Spleen (tissue), 11 donors: Measurements from ENCODE around the gene NFYC. TPM values are rescaled to one million over a fixed set of nuclear protein-coding genes. Genes with fewer than 3 reads are reported as not detected.

Source experiments
- DNase-seq: peaks from one replicate; pipeline ENCODE4 v3.0.0-alpha.2; 2020
- H3K27ac ChIP-seq, 8 donors: fragments of 200-600 bp; sonication (generic) in 7 of 8; 1 replicate in 4 of 8; 2 replicates in 4 of 8; pipeline versions ENCODE4 v1.5.0 to v1.8.0; 2016 to 2021; ENCODE audit warnings: inconsistent platforms in 4 of 8, mild to moderate bottlenecking in 4 of 8, moderate library complexity in 1 of 8
- H3K27me3 ChIP-seq, 7 donors: fragments of 200-600 bp; sonication (generic) in 6 of 7; replicated peaks in 1 of 7; 1 replicate in 4 of 7; 2 replicates in 3 of 7; pipeline versions ENCODE4 v1.5.0 to v1.8.0; 2016 to 2021; ENCODE audit warnings: inconsistent platforms in 3 of 7, mild to moderate bottlenecking in 1 of 7
- H3K36me3 ChIP-seq, 6 donors: fragments of 200-600 bp; sonication (generic) in 5 of 6; 1 replicate in 4 of 6; 2 replicates in 2 of 6; pipeline versions ENCODE4 v1.5.0 to v1.8.0; 2016 to 2021; ENCODE audit warnings: inconsistent platforms in 2 of 6
- H3K4me1 ChIP-seq, 6 donors: fragments of 200-600 bp; sonication (generic) in 5 of 6; 1 replicate in 3 of 6; 2 replicates in 3 of 6; pipeline versions ENCODE4 v1.5.0 to v1.8.0; 2016 to 2021; ENCODE audit warnings: inconsistent platforms in 3 of 6
- H3K4me3 ChIP-seq, 8 donors: fragments of 200-600 bp; sonication (generic) in 7 of 8; 1 replicate in 4 of 8; 2 replicates in 4 of 8; pipeline versions ENCODE4 v1.5.0 to v1.8.0; 2016 to 2021; ENCODE audit warnings: inconsistent platforms in 4 of 8, mild to moderate bottlenecking in 4 of 8, moderate library complexity in 2 of 8
- H3K9me3 ChIP-seq, 8 donors: fragments of 200-600 bp; sonication (generic) in 7 of 8; 1 replicate in 4 of 8; 2 replicates in 4 of 8; pipeline versions ENCODE4 v1.5.0 to v1.8.0; 2016 to 2021; ENCODE audit warnings: inconsistent platforms in 4 of 8
- CTCF ChIP-seq, 11 experiments: fragments of 200-600 bp in 7 of 11; fragments of 450-650 bp in 4 of 11; sonication (generic) in 4 of 11; IDR thresholded peaks in 8 of 11; conservative IDR thresholded peaks in 3 of 11; 1 replicate in 7 of 11; 2 replicates in 4 of 11; pipeline versions ENCODE4 v1.4.0 to v1.8.0; 2016 to 2021; ENCODE audit warnings: antibody characterized with exemption in 11 of 11, inconsistent platforms in 4 of 11, mild to moderate bottlenecking in 1 of 11
- POLR2A ChIP-seq, 3 donors: fragments of 450-650 bp; IDR thresholded peaks; one replicate each; pipeline ENCODE4 v1.5.1; 2017; ENCODE audit warnings: antibody characterized with exemption in 3 of 3, mild to moderate bottlenecking in 1 of 3
- POLR2AphosphoS5 ChIP-seq, 3 donors: sonication (generic); formaldehyde crosslinking; IDR thresholded peaks; one replicate each; pipeline ENCODE4 v1.5.1; 2017; ENCODE audit warnings: antibody characterized with exemption in 3 of 3
- WGBS, 5 donors: extraction: QIAGEN DNeasy Blood & Tissue Kit in 3 of 5; methylation state at CpG; one replicate each; pipeline versions ENCODE4 v1.1.5 to v1.1.7; 2013 to 2018; 5-methylcytosine and 5-hydroxymethylcytosine counted together
- intact Hi-C: fragments of 100-400 bp; cut with DNase I; formaldehyde crosslinking; loops from one replicate; pipeline ENCODE4 v1.15.0; 2023; ENCODE audit warnings: low total_unique reads
- polyA plus RNA-seq, 3 donors: library from polyadenylated mRNA; stranded (reverse); fragments of 200-250 nt; gene quantifications; one replicate each; pipeline ENCODE4 v1.2.1, GENCODE V29; 2013
- total RNA-seq, 7 donors: library from RNA; depleted of rRNA in 3 of 7; stranded (reverse); fragments of >200 nt in 3 of 7; fragmentation: NEBNext Ultra II Directional in 4 of 7; extraction: Animal tissue kit (Norgen Biotek cat#: 25700) in 4 of 7; gene quantifications; one replicate each; pipeline versions ENCODE4 v1.1.0 to v1.2.1, GENCODE V29; 2016 to 2021
- donor health status: healthy with polysubstance abuse.
- donor health status: DM: no; HTN: no; CAD: no; lungs with moderate emphysema.
- donor health status: DM: no; HTN: no; CAD: no.
- donor health status: Bipolar disorder and iron deficiency.
- donor health status: healthy.
- donor health status: DM: no; HTN: no; CAD: no.
- donor health status: DM: yes; HTN: yes; CAD: no.

NFYC gene
- total and polyA plus RNA-seq, 10 donors = 34.6 to 99.0 (median 67.7) TPM

GRCh38 chr1:40781608-40781971 is 90.1 kb downstream of the NFYC start:
- no peak for TF ChIP-seq CTCF (IDR thresholded peaks at IDR 0.05 in 8 of 11, conservative IDR thresholded peaks at IDR 0.05 in 3 of 11)
- TF ChIP-seq POLR2AphosphoS5 (IDR thresholded peaks at IDR 0.05) = no peak
- TF ChIP-seq POLR2A (IDR thresholded peaks at IDR 0.05) = no peak
- Histone ChIP-seq H3K4me1 (peaks cover 7 to 31% (median 22%) of the 10 kb centered on the region in 6 donors), H3K9me3 (peaks cover 0 to 11% (median 9%) of the 10 kb centered on the region in 8 donors), H3K4me3 (no peak overlapping the region), H3K27me3 (peaks cover 0 to 47% (median 22%) of the 10 kb centered on the region in 7 donors), H3K36me3 (peaks cover 0 to 13% (median under 1%) of the 10 kb centered on the region in 6 donors), H3K27ac (no peak overlapping the region)
- no peak for DNase-seq
- WGBS, 5 donors = 88 to 95% (median 89%) methylated on average over 2 of the region's 2 CpGs
- intact Hi-C loops = no loop called here

DNA sequence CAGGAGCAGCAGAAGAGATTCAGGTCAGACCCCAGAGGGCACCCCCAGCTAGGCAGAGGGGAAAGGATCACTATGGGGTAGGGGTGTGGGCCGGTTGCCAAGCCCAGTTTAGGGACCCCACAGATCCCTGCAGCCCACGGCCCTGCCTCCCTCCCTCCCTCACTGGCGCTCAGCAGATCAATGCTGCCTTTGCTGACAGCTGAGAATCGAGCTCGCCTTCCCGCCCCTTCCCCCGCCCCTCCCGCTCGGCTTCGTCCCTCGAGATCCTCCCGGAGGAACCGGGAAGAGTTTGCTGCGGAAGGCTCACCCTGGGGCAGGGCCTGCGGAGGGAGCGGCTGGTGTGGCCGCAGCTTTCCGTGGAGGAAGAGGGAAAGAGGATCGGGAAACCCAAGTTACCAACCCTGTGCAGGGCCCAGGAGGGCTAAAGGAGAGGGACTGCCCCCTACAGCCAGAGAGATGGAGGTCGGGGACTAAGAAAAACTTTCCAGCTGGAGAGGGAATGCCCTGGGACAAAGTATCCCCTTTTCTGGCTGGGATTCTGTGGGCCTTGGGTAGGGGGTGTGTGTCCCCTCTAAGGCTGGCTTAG is 91.0 kb downstream of the NFYC start:
- no peak for TF ChIP-seq POLR2A (IDR thresholded peaks at IDR 0.05)
- peak in 1 of 3 donors; percentile 7 for TF ChIP-seq POLR2AphosphoS5 (IDR thresholded peaks at IDR 0.05)
- 21 to 33% (median 29%) methylated on average over 10 to 20 of the region's 20 CpGs for WGBS, 5 donors
- Histone ChIP-seq H3K4me1 (peaks cover 7 to 31% (median 22%) of the 10 kb centered on the region in 6 donors), H3K36me3 (peaks cover 0 to 10% (median 0%) of the 10 kb centered on the region in 6 donors), H3K9me3 (peaks cover 0 to 2% (median 0%) of the 10 kb centered on the region in 8 donors), H3K4me3 (peak overlapping the region in 1 of 8 donors; percentile 71), H3K27me3 (peaks cover 0 to 47% (median 22%) of the 10 kb centered on the region in 7 donors), H3K27ac (no peak overlapping the region)
- intact Hi-C loops = no loop called here
- DNase-seq = no peak

DNA sequence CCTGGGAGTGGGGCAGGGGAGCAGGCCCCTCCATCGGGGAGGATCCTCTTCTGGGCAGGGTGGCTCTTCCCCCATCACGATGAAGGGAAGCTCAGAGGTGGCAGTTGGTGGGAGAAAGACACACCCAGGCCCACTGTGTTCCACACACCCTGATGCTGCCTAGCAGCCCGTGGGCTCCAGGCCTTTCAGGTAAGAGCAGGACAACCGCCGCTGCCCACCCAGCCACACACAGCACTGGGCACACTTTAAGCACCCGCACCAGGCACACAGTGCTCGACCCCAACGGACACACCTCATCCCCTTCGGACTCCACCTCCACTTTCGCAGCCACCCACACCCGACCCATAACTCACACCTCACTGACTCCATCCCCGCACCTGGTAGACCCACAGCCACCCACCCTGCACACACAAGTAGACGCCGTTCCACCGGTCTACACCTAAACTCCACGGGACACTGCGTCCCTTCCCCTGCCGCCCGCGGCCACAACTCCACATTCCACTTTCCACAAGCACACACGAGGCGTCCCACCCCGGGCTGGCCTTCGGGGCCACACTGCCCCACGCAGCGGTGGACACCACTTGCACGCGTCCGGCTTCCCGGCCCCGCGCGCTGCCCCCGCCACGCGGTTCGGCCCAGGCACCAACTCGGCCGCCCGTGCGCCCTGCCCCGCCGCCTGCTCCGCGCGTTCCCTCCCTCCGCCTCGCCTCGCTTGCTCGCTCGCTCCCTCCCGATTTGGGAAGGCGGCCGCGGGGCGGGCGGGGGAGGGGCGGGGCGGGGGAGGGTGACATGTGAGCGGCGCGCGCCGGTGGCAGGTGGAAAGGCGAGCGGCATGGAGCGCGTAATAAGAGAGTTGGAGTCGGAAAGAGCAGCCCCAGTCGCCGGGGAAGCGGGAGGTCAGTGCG is 91.7 kb downstream of the NFYC start, which contains the start of gene KCNQ4:
KCNQ4 (plus strand) TSS at position 787 of the 905 bp plus-strand sequence. CDS start 307 bp downstream, outside the sequence.
- TF ChIP-seq POLR2AphosphoS5 (IDR thresholded peaks at IDR 0.05) = peak in 2 of 3 donors; percentile 12 to 30
- TF ChIP-seq POLR2A (IDR thresholded peaks at IDR 0.05) = no peak
- peaks cover 0 to 8% (median 0%) of the 10 kb centered on the region in 6 donors for H3K36me3 ChIP-seq
- intact Hi-C loops = no loop called here
- no peaks in the 10 kb centered on the region for H3K9me3 ChIP-seq
- 3 to 10% (median 4%) methylated on average over 35 to 73 of the region's 73 CpGs for WGBS, 5 donors
- H3K4me3 ChIP-seq = peak within 1 kb of the TSS; percentile 23 to 71 (median 44)
- H3K27me3 ChIP-seq = peaks cover 0 to 47% (median 22%) of the 10 kb centered on the region in 7 donors
- H3K27ac ChIP-seq = no peak within 1 kb of the TSS
- DNase-seq = peak; percentile 74
- peaks cover 7 to 31% (median 22%) of the 10 kb centered on the region in 6 donors for H3K4me1 ChIP-seq

GRCh38 chr1:40784141-40784770 is 92.8 kb downstream of the NFYC start:
- Histone ChIP-seq H3K27ac (no peak overlapping the region), H3K4me1 (peaks cover 7 to 31% (median 22%) of the 10 kb centered on the region in 6 donors), H3K4me3 (peak overlapping the region in 6 of 8 donors; percentile 21 to 71 (median 28)), H3K9me3 (no peaks in the 10 kb centered on the region), H3K27me3 (peaks cover 0 to 47% (median 22%) of the 10 kb centered on the region in 7 donors), H3K36me3 (no peaks in the 10 kb centered on the region)
- peak; percentile 72 for DNase-seq
- intact Hi-C loops = no loop called here
- 15 to 49% (median 23%) methylated on average over 21 to 63 of the region's 63 CpGs for WGBS, 5 donors
- TF ChIP-seq POLR2AphosphoS5 (IDR thresholded peaks at IDR 0.05) (no peak), POLR2A (IDR thresholded peaks at IDR 0.05) (no peak)

DNA sequence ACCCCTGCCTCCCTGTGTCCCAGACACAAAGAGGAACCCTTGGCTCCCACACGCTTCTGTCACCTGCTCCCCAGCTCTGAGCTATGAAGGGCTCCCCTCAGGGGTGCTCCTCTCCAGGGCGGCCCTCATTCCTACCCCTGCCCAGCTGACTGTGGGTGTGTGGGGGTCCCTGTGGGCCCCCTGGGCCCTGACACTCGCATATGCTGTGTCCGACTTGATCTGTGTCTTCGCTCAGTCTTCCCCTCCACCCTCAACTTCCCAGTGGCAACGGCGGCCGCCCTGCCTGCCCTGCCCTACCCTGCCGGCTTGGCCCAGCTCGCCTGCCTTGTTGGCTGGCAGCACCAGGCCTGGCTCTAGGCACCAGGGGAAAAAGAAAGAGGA is 93.3 kb downstream of the NFYC start:
- H3K9me3 ChIP-seq = no peaks in the 10 kb centered on the region
- H3K27ac ChIP-seq = no peak overlapping the region
- TF ChIP-seq POLR2A (IDR thresholded peaks at IDR 0.05) (no peak), POLR2AphosphoS5 (IDR thresholded peaks at IDR 0.05) (no peak), CTCF (IDR thresholded peaks at IDR 0.05 in 8 of 11, conservative IDR thresholded peaks at IDR 0.05 in 3 of 11) (no peak)
- H3K4me1 ChIP-seq = peaks cover 7 to 31% (median 22%) of the 10 kb centered on the region in 6 donors
- DNase-seq = peak; percentile 58
- WGBS, 5 donors = 86 to 95% (median 91%) methylated on average over 10 of the region's 10 CpGs
- H3K27me3 ChIP-seq = peaks cover 0 to 47% (median 22%) of the 10 kb centered on the region in 7 donors
- intact Hi-C loops = no loop called here
- peak overlapping the region in 1 of 8 donors; percentile 71 for H3K4me3 ChIP-seq
- H3K36me3 ChIP-seq = no peaks in the 10 kb centered on the region
